Renal pelvis (tissue), 4 donors: ENCODE measurements around the gene ZFHX3. TPM values are rescaled to one million over a fixed set of nuclear protein-coding genes. Genes with fewer than 3 reads are reported as not detected.

Experiments
- DNase-seq: peaks from one replicate; pipeline ENCODE4 v3.0.0-alpha.2; 2013
- polyA plus RNA-seq, 3 donors: library from polyadenylated mRNA; unstranded; fragments of 120-200 nt; gene quantifications; one replicate each; pipeline ENCODE4 v1.2.1, GENCODE V29; 2013; ENCODE audit not compliant: insufficient read length in 3 of 3

The ZFHX3 gene
- polyA plus RNA-seq, 3 donors = 17.6 to 24.2 (median 23.3) TPM

DNA sequence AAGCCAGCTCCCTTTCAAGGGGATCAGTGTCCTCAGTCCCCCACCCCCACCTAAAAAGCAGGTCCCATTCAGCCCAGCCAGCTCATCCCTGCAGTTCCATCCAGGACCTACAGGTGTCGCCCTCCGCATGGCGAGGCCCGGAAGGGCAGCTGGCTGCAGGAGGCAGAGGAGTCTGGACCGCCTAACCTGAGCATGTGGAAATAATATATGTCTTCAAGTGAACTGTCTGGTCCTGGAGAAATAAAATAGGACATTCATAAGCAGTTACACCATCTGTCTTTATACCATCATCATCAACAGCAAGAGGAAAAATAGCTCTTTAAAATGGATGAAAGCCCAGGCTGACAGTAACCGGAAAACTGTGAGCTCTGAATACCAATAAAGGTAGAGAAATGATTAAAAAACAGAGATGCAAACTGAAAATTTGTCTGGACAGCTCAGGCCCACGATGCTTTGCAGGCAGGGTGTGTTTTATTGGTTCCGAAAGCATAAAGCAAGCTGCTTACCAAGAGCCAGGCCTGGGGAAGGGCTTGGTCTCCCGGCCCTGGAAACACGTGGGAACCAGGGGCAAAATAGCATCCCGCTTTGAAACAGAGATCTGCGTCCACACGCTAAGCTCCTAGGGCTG, 215.2 kb downstream of the ZFHX3 start:
- peak; percentile 62 for DNase-seq

- no peak for DNase-seq
Observed at GRCh38 chr16:72829846-72830775, 217.8 kb downstream of the ZFHX3 start.

DNA sequence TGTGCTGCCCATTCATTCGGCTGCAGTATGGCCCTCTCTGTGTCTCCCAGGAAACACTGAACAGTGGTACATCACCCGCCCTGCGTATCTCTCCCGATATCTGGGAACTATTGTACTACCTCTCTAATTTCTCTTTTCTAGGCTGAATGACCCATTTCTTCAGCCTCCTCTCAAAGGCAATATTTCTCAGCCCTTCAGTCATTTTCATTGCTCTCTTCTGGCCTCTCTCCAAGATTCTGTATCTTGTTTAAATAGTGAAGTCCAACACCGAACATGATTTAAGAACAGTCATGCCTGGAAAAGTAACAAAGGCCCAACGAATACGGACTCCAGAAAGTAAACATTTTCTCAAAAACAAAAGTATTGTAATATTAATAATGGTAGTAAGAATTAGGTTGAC, 220.1 kb downstream of the ZFHX3 start:
- DNase-seq = peak; percentile 54

DNA sequence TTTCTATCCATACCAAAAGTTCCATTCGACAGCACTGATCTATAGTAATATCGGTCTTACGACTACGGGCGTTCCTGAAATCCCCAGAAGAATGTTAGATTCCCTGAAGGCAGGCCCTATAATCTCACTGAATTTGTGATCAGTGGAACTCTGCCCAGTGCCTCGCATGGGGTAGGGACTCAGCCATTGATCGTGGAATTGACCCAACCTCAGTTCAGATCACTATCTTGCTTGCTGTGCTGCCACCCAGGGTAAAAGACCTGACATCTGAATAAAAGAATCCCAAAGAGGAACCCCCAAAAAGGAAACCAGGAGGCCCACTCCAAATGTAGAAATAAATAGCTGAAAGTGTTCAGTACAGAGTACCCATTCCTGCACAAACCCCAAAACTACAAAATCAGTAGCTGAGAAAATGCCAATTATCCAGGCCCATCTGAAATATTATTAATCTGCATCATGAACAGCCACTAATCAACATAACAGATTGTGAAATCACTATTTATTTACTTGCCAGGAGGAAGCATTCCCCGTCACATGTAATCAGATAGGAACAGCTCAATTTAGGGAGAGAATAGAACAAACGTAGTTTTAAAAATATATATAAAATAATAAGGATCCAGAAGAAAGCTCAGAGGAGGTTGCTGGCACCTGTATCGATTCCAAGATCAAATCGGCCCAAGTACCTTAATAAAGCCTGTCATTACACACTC, 221.9 kb downstream of the ZFHX3 start:
- no peak for DNase-seq

DNA sequence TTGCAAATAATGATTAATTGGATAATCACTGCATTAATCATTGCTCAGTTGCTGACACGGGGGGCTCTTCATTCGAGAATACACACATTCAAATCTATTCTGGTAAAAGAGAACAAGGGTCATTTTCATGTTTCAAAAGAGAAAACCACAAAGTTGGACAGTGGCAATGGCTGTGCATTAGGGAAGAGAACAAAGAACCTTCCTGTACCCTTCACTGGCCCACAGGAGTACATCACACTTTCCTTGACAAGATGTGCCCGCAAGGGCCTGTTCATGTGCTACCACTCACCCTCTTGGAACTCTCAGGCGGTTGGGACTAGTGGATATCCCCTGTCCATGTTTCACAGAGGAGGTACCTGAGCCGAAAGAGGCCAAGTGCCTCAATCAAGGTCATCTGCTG, 223.2 kb downstream of the ZFHX3 start:
- no peak for DNase-seq

DNA sequence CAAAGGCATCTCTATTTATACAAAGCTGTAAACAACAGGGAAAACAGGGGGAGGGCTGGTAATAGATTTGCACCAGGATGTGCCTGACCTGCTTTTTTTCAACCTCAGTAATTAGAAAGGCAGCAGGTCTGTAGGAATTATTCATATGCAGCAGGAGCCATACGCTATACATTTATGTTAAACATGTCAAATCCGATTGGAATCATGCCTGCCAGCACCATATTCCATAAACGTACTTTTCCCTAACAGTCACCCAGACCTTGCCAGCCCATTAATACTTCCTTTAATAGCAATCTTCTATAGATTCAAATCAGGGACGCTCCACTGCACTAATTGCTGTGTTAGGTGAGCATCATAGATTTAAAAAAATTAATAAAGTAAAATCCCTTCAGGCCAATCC, 223.9 kb downstream of the ZFHX3 start:
- no peak for DNase-seq

DNA sequence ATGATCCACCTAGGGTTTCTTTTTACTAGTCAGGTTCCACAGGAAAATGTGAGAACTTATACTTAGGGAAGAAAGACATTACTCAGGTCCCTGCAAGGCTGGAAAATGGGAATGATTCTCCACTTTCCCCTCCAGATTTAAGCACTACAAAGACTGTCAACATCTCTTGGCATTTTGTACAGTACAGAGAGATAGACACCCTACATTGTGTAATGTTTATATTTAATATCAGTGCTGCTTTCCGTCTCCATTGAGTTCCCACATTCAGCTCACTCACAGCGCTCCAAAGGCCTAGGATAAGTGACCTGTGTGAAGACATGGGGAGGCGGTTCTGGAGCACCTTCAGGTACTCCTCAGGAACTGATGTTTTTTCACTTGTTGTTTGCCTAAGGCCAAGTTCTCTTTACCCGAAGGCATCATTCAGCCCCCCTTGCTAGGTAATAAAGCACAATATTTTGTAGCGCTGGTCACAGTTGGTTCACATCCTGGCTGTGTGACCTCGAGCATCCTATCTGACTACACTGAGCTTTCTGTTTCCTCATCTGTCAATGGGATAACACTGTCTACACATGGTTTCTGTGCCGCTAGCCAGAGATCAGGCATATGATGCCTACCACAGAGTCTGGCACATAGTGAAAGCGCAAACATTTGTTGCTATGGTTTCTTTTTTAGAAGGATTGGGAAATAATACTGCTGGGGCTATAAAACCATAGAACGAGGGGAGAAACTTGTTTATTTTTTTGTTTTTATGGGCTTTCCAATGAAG, 226.6 kb downstream of the ZFHX3 start:
- no peak for DNase-seq

DNA sequence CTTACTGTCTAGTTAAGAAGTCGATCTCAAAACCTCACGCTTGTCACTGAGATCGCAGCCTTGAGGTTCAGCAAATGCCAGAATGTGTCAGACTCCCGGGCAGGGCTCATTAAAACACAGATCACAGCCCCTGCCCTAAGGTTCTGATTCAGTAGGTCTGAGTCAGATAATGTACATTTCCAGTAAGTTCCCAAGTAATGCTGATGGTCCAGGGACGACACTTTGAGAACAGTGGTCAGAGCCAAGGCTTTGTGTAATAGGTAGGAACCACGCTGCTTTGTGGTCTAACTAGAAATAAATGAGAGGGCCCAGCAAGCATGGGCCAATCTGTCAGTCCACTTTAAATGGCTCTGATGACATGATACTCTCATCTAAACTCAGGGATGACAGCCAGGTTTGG, 228.6 kb downstream of the ZFHX3 start:
- DNase-seq = no peak

- no peak for DNase-seq
Observed at GRCh38 chr16:72818236-72818845, 229.6 kb downstream of the ZFHX3 start.

DNA sequence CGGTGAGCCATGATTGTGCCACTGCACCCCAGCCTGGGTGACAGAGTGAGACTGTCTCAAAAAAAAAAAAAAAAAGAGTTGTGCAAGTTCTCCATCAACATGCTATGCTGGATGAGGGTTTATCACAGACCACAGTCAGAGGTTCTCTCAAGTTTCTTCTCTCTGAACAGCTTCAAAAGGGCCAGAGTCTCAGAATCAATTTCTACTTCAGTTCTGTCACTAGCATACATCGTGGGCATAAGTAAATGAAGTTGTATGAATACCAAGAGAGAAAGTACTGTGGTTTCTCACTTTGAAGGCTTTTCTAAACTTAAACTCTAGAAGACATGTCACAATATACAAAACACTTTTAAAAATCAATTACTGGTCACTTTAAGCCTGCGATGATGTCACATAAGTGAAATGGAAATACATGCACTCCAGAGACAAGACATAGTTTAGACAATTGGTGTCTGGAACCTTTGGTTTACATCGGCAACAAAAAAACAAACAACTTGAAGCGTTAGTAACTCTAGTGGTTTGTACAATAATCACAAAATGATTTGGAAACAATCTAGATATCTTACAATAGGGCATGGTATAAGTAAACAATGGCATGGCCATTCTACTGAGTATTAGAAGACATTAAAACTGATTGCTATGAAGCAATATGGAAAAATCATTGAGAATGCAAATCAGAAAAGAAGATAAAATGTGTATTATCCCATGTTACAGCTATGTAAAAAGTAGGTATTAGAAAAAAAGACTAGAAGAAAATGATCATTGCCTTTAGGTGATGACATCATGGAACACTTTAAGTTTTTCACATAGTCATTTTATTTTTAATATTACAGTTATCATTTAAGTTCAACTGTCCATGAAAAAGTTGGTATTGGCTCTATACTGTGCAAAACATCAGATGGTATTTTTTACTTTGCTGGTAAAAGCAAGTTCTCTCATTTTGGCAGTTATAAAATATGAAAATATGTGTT, 232.3 kb downstream of the ZFHX3 start:
- DNase-seq = no peak

GRCh38 chr16:72814226-72814625, 233.7 kb downstream of the ZFHX3 start:
- no peak for DNase-seq

GRCh38 chr16:72812672-72813071, 235.3 kb downstream of the ZFHX3 start:
- DNase-seq = no peak

DNA sequence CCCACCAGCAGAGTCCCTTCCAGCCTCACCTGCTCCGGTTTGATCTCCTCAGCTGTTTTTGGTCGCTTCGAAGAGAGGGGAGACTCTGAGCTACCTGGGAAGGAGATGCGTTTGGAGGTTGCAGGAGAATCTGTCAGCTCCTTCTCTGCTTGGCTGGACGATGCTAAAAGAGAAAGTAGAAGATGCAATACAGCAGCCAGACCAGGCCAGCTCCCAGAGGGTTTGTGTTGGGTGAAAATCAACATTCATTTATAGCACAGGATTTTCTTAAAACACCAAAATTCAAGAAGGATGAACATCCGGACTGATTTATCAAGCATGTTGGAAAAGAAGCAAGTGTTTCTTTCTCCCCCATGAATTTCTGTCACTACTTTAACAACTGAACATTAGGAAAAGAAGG, 236.1 kb downstream of the ZFHX3 start:
- no peak for DNase-seq

GRCh38 chr16:72811188-72811720, 236.7 kb downstream of the ZFHX3 start:
- DNase-seq = no peak

DNA sequence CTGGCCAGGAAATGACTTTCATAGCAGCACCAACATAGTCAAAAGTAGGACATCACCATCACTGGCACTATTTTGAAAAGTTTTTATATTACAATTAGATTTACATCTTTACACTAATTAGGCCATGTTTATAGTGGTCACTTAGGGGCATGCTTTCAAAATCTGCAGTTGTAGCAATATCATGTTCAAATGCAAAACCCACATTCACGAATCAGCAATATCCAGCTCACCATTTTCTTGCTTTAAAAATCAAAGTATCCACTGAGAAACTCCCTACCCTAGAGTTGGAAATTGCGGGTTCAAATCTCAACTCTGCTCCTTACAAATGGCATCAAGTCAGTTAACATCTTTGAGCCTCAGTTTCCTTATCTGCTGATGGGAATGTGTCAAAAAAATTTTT, 237.4 kb downstream of the ZFHX3 start:
- DNase-seq = no peak

DNA sequence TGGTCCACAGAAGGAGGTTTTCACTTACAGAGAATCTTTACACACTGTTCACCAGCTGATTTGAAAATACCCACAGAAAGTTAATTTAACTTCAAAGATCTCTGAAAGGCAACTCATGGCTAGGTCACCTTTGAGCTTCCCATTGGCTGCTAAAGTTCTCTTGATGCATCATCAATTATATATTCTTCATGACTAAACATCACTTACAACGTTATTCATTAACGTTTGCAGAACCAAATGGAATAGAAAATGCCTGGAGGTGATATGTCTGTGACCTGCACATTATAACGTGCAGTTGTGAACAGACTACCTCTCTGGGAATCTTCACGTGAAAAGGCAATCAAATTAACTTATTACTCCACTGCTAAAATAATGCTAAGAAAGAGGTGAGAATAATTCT, 238.5 kb downstream of the ZFHX3 start:
- DNase-seq = no peak

- DNase-seq = no peak
Observed at GRCh38 chr16:72808754-72809153, 239.2 kb downstream of the ZFHX3 start.

GRCh38 chr16:72807245-72807644, 240.7 kb downstream of the ZFHX3 start:
- DNase-seq = no peak

- DNase-seq = no peak
Observed at GRCh38 chr16:72805486-72805885, 242.4 kb downstream of the ZFHX3 start.
